T1000 (cell line): ENCODE measurements around the gene ATXN2.
"Not testable (repeated sequence)": the region's sequence is repeated elsewhere in the genome, so short reads cannot be mapped to it uniquely, and the experiment has no call there.

ENCODE experiments used
- DNase-seq: peaks from one replicate; lab custom pipeline; 2025; ENCODE audit warnings: mixed read lengths; lab: John Stamatoyannopoulos, UW

Gene ATXN2

DNA sequence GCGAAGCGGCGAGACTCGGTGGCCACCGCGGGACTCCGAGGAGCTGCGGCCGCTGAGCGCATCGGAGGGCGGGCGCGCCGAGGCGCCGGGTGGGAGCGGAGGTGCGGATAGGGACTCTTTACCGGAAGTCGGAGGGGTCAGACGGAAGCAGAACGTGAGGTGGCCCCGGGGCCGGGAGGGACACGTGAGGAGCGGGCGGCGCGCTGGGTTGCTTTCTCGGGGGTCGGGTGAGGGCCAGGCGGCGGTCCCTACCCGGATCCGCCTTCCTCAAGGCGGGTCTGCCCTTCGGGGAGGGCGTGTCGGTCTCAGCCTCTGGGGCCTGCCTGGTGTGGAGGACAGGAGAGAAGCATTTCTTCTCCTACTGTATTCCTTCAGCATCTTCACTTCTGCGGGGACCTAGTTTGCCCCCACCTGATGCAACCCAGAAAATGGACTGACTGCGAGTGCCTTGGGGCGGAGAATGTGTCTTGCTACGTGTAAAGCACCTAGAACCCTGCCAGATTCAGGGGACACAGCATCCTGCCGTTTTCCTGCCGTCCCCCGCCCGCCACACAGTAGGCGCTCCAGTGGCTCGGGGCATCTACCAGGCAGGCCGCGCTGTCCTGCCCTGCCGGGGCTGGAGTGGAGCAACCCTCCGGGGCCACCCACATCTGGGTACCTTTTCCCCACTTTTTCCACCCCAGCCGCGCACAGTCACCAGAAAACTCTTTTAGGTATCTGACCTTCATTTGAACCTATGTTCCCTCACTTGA is 514 bp upstream of the ATXN2 start:
- peak; percentile 89 for DNase-seq

DNA sequence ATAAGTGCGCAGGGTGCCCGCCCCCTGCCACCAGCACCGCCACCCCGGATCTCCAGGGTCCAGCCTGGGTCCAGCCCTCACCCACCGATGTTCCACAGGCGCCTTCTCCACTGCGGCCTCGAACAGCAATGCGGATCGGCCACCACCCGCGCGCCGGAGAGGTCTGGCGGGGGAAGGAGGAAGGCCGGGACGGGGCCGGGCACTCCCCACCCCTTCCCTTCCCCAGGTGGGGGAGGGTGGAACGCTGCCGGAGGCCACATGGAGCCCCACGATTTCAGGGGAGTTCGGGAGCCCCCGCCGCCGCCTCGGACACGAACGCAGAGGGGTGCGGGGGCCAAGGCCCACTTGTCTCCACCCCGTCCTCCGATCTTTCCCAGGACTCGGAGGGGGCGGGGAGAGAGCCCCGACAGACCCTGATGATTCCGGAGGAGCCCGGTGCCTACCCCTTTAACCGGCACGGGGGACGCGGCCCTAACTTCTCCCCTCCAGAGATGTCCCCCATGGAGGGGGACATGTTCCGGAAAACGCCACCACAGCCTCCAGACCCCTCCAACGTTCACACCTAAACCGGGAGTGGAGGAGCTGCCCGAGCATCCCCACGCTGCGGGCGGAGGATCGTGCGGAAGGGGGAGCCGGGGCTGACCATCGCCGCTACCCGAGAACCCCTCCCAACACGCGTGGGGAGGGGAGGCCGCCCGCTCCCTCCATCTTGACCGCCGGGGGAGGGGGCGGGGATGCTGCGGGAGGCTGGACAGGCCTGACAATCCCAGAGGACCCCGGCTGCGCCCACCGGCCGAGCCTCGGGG is 1.1 kb downstream of the ATXN2 start:
- DNase-seq, result no peak

DNA sequence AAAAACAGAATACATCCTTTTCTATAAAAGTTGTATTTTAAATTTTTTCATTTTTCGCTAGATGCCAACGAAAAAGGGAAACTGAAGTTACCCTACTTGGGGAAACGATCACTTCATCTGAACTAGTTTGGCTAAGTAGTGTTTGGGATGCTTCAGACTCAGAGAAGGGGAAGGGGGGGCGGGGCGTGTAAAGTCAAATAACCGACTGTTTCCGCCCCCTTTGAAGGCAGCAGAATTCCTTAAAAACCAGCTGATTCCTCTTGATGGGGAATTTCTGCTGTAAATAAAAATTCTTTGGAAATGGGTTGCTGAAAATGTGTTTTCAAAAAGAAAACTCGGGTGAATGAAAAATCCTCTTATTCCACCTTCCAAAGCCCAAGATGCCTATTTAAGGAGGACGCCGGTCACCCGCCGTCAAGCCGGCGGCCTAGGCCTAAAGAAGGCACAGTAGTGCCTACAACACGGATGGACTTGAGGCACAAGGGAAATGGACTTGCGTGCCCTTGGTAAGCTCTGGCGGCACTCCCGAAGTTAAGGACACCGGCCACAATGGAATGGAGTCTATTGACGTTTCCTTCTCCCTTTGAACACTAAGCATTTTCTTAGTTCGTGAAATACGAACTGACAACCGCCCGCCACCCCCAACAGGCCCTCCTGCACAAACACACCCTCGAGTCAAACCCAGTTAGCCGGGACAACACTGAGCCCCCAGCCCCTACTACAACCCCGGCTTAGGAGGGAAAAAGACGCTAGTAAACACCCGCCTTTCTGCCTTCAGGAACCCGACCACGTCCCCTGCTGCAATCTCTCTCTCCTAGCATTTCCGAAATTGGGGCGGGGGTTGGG is 1.9 kb downstream of the ATXN2 start:
- DNase-seq, result no peak

DNA sequence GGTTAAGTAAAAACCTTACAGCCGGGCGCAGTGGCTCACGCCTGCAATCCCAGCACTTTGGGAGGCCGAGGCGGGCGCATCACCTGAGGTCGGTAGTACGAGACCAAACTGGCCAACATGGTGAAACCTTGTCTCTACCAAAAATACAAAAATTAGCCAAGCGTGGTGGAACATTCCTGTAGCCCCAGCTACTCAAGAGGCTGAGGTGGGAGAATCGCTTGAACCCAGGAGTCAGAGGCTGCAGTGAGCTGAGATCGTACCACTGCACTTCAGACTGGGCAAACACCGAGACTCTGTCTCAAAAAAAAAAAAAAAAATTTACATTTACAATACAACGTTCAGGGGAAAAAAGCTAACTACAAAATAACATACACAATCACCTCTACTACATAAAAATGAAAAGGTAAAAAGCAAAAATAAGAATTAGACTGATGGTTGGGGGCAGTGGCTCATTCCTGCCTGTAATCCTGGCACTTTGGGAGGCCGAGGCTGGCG is 3.7 kb downstream of the ATXN2 start:
- DNase-seq, result not testable (repeated sequence)

DNA sequence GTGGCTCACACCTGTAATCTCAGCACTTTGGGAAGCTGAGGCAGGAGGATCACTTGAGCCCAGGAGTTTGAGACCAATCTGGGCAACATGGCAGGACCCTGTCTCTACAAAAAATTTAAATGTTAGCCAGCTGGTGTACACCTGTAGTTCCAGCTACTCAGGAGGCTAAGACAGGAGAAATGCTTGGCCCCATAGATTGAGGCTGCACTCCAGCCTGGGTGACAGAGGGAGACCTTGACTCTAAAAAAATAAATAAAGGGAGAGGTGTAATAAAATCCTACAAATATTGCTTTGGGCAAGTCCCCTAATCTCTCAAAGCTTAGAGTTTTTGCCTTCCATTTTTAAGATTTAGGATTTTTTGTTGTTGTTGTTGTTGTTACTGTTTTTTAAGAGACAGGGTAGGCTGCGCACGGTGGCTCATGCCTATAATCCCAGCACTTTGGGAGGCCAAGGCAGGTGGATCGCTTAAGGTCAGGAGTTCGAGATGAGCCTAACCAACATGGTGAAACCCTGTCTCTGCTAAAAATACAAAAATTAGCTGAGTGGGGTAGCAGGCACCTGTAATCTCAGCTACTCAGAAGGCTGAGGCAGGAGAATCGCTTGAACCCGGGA is 7.6 kb downstream of the ATXN2 start:
- not testable (repeated sequence) for DNase-seq

DNA sequence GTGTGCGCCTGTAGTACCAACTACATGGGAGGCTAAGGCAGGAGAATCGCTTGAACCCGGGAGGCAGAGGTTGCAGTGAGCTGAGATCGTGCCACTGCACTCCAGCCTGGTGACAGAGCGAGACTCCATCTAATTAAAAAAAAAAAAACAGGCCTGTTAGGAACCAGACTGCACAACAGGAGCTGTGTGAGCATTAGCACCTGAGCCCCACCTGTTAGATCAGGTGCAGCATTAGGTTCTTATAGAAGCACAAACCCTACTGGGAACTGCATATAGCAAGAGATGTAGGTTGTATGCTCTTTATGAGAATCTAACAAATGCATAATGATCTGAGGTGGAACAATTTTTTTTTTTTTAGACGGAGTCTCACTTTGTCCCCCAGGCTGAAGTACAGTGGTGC is 8.6 kb downstream of the ATXN2 start:
- DNase-seq, result no peak

DNA sequence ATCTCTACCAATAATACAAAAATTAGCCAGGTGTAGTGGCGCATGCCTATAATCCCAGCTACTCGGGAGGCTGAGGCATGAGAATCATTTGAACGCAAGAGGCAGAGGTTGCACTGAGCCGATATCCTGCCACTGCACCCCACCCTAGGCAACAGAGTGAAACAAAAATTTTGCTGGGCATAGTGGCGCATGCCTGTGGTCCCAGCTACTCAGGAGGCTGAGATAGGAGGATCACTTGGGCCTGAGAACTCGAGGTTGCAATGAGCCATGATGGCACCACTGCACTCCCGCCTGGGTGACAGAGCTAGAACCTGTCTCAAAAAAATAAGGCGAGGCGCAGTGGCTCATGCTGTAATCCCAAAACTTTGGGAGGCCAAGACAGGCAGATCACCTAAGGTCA is 9.5 kb downstream of the ATXN2 start:
- no peak for DNase-seq

DNA sequence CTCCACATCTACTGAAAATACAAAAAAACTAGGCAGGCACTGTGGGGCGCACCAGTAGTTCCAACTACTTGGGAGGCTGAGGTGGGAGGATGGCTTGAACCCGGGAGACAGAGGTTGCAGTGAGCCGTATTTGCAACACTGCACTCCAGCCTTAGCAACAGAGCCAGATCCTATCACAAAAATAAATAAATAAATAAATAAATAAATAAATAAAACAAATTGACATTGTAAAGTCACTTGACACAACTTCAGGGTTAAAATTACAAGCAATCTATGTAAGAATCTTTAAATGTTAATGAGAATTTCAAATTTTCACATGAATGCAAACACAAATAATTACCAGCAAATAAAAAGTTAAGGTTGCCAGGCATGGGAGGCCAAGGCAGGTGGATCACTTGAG is 11.1 kb downstream of the ATXN2 start:
- DNase-seq, result no peak

DNA sequence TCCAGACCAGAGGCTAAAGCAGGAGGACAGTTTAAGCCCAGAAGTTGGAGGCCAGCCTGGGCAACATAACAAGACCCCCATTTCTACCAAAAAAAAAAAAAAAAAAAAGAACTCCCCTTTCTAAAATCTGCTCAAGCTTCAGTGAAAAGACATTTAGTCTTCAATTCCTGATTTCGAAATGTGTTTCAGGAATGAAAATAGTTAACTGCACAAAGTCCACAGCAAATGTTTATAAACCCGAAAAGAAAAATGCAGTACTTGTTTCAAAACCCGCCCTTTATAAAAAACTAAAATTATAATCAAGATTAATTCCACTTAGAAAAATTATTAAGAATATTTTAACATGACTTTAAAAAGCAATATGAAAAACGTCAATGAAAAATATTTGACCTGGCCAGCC is 12.1 kb downstream of the ATXN2 start:
- no peak for DNase-seq

DNA sequence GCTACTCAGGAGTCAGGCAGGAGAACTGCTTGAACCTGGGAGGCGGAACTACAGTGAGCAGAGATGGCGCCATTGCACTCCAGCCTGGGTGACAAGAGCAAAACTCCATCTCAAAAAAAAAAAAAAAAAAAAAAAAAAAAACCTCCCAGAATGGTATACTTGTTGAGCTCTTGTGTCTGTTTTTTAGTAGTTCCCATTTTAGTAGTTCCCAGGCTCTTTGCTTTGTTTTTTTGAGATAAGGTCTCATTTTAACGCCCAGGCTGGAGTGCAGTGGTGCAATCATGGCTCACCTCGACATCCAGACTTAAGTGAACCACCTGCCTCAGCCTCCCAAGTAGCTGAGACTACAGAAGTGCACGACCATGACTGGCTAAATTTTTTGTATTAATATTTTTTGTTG is 13.4 kb downstream of the ATXN2 start:
- DNase-seq, result no peak

DNA sequence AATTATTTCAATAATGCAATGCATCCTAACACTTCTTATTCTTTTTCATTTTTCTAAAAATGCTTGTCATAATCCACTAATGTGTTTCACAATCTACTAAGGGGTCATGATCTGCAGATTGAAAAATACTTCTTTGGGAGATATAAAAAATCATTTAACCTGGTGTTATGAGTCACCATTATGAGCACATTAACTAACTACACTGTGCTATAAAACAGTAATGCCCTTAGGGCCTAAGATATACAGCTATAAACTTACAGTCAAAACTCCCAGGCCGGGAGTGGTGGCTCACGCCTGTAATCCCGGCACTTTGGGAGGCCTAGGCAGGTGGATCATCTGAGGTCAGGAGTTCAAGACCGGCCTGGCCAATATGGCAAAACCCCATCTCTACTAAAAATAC is 14.2 kb downstream of the ATXN2 start:
- no peak for DNase-seq

DNA sequence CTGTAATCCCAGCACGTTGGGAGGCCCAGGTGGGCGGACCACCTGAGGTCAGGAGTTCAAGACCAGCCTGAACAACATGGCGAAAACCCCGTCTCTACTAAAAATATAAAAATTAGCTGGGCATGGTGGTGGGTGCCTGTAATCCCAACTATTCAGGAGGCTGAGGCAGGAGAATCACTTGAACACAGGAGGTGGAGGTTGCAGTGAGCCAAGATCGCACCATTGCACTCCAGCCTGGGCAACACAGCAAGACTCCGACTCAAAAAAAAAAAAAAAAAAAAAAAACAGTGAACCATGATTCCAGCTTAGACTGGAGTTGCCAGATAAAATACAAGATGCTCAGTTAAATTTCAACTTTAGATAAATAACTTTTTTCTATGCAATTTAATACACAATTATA is 15.6 kb downstream of the ATXN2 start:
- DNase-seq, result not testable (repeated sequence)

DNA sequence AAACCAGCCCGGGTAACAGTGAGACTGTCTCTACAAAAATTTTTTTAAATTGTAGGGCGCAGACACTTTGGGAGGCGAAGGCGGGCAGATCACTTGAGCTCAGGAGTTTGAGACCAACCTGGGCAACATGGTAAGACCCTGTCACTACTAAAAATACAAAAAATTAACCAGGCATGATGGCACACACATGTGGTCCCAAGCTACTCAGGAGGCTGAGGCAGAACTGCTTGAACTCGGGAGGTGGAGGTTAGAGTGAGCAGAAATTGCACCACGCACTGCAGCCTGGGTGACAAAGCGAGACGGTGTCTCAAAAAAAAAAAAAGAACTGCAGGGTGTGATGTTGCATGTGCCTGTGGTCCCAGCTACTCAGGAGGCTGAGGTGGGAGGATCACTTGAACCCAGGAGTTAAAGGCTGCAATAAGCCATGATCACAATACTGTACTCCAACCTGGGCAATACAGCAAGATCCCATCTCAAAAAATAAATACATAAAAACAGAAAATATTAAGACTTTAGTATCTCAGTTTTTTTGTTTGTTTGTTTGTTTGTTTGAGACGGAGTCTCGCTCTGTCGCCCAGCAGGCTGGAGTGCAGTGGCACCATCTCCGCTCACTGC is 16.9 kb downstream of the ATXN2 start:
- no peak for DNase-seq

DNA sequence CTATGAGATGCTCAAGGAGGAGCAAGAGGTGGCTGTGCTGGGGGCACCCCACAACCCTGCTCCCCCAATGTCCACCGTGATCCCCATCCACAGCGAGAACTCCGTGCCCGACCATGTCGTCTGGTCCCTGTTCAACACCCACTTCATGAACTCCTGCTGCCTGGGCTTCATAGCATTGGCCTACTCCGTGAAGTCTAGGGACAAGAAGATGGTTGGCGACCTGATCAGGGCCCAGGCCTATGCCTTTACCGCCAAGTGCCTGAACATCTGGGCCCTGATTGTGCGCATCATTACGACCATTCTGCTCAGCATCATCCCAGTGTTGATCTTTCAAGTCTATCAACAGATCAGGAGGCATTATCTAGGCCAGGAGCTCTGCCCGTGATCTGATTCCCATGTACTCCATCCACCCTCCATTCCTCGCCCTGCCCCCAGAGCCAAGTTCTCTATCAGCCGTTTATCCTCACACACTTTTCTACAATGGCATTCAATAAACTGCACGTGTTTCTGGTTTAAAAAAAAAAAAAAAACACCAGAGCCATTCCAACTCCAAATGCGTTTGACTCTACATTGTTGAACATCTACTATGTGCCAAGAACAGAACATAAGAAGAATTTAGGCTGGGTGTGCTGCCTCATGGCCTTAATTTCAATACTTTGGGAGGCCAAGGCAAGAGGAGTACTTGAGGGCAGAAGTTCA is 17.5 kb downstream of the ATXN2 start:
- no peak for DNase-seq

DNA sequence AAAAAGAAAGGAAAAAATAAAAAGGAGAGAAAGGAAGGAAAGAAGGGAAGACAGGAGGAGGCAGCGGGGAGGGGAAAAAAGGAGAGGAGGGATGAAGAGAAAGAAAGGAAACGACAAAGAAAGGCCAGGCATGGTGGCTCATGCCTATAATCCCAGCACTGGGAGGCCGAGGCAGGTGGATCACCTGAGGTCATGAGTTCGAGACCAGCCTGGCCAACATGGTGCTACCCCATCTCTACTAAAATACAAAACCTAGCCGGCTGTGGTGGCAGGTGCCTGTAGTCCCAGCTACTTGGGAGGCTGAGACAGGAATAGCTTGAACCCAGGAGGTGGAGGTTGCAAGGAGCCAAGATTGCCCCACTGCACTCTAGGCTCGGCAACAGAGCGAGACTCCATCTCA is 18.4 kb downstream of the ATXN2 start:
- no peak for DNase-seq

DNA sequence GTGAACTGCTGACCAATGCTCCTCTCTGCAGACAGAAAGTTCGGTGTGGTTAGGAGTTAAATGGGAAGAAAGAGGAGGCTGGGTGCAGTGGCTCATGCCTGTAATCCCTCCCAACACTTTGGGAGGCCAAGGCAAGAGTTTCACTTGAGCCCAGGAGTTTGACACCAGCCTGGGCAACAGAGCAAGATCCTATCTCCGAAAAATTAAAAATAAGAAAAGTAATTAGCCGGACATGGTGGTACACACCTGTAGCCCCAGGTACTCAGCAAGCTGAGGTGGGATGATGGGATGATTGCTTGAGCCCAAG is 19.0 kb downstream of the ATXN2 start:
- no peak for DNase-seq

DNA sequence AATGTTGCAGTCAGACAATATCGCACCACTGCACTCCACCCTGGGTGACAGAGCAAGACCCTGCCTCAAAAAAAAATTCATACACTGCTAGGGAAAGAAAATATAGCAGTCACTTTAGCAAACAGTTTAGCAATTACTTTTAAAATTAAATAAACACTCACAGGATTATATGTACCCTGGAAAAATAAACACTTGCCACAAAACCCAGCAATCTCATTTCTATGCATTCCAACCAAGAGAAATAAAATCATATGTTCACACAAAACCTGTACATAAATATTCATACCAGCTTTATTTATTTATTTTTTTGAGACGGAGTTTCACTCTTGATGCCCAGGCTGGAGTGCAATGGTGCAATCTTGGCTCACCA is 20.2 kb downstream of the ATXN2 start:
- DNase-seq, result no peak

DNA sequence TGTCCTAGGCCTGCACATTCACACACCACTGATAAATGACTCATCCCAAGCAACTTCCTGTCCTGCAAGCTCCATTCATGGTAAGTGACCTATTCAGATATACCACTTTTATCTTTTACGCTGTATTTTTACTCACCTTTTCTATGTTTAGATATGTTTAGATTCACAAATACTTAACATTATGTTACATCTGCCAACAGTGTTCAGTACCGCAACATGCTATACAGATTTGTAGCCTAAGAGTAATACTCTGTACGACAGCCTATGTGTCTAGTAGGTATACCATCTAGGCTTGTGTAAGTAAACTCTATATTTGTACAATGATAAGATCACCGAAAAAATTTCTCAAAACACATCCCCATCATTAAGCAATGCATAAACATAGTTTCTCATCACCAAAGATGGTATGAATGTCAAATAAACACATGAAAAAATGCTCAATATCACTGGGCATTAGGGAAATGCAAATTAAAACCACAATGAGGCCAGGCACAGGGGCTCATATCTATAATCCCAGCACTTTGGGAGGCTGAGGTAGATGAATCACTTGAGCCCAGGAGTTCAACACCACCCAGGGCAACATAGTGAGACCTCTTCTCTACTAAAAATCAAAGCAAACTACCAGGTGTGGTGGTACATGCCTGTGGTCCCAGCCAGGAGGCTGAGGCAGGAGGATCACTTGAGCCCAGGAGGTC is 20.7 kb downstream of the ATXN2 start:
- no peak for DNase-seq

DNA sequence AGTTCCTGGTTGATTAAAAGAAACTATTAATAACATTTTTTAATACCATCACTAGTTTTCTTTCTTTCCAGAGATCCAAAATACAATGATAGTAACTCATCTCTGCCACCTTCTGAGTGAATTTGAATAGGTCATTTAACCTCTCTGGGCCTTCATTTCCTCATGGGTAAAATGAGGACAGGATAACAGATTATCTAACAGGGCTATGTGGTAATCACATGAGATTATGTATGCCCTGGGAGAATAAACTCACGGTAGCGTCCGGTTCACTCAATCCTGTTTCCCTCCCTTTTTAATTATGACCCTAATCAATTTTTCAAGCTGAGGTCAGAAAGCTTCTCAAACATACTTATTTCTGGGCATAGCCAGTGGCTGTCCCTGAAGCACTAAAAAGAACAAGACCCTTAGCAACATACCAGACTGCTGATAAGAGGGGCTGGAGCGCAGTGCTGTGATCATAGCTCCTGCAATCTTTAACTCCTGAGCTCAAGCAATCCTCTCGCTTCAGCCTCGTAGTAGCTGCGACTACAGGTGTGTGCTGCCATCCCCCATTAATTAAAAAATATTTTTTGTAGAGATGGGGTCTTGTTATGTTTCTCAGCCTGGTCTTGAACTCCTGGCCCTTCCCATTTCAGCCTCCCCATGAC is 24.2 kb downstream of the ATXN2 start:
- DNase-seq, result no peak

DNA sequence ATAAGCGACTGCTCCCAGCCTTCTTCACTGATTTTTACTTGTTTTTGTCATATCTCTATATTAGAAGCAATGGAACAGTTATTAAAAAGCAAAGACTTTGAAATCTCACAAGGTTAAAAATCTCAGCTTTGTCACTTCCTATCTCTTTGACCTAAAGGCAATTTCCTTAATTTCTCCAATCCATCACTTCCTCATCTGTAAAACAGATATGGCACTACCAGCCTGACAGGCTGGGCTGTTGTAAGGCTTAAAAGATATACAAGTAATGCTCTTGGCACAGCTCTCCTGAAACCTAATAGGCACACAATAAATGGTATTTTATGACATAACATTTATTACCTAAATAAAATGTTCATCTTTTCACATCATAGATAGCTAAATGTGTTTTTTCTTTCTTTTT is 25.6 kb downstream of the ATXN2 start:
- DNase-seq, result no peak
